NCI-H2081 (cell line): ENCODE data around the gene PGD.
"Not testable (repeated sequence)": the region's sequence is repeated elsewhere in the genome, so short reads cannot be mapped to it uniquely, and the experiment has no call there.

Source experiments
- DNase-seq, 2 experiments: peaks; one replicate each; lab custom pipeline; 2025; lab: John Stamatoyannopoulos, UW

PGD gene

GRCh38 chr1:10437052-10437451, 38.2 kb downstream of the PGD start:
- no peak for DNase-seq

- DNase-seq, result no peak
Measured at GRCh38 chr1:10438677-10439163, 39.9 kb downstream of the PGD start.

- DNase-seq, result no peak
Measured at GRCh38 chr1:10440305-10440704, 41.4 kb downstream of the PGD start.

GRCh38 chr1:10440794-10441193, 41.9 kb downstream of the PGD start:
- no peak for DNase-seq

- DNase-seq, result no peak
Measured at GRCh38 chr1:10444248-10444647, 45.4 kb downstream of the PGD start.

- DNase-seq, result no peak
Measured at GRCh38 chr1:10444795-10445397, 46.0 kb downstream of the PGD start.

GRCh38 chr1:10446790-10447422, 48.0 kb downstream of the PGD start:
- DNase-seq, result no peak

GRCh38 chr1:10449751-10450150, 50.9 kb downstream of the PGD start, which contains the start of gene CORT:
TSS of gene CORT (plus strand) at chr1:10450031. CDS start at chr1:10450224, 193 bp downstream.
- peak in 1 of 2 experiments; percentile 15 for DNase-seq

GRCh38 chr1:10450156-10450814, 51.4 kb downstream of the PGD start:
- no peak for DNase-seq

- DNase-seq, result no peak
Measured at GRCh38 chr1:10450836-10451235, 52.0 kb downstream of the PGD start.

GRCh38 chr1:10451287-10451686, 52.4 kb downstream of the PGD start:
- DNase-seq, result no peak

GRCh38 chr1:10456048-10456447, 57.2 kb downstream of the PGD start:
- no peak for DNase-seq

- no peak for DNase-seq
Measured at GRCh38 chr1:10456661-10457060, 57.8 kb downstream of the PGD start.

GRCh38 chr1:10457462-10457861, 58.6 kb downstream of the PGD start:
- not testable (repeated sequence) for DNase-seq

GRCh38 chr1:10457875-10458274, 59.0 kb downstream of the PGD start:
- no peak for DNase-seq

GRCh38 chr1:10459184-10459583, 60.3 kb downstream of the PGD start:
- DNase-seq, result no peak

GRCh38 chr1:10467078-10467477, 68.2 kb downstream of the PGD start:
- no peak for DNase-seq

- DNase-seq, result no peak
Measured at GRCh38 chr1:10470043-10470442, 71.2 kb downstream of the PGD start.
